A549 (cell line): ENCODE data around the gene KEL.

ENCODE experiments used
- CHD2 ChIP-seq: fragments of 150-350 bp; IDR thresholded peaks from 2 replicates; pipeline ENCODE4 v1.6.1; 2014; ENCODE audit warnings: low read length; ENCODE audit not compliant: partially characterized antibody
- ZFP36 ChIP-seq: fragments of 450-650 bp; IDR thresholded peaks from 2 replicates; pipeline ENCODE4 v1.6.1; 2014; ENCODE audit warnings: borderline replicate concordance; ENCODE audit not compliant: partially characterized antibody
- TF ChIP-seq, protein P1 (sequence below): fragments of >200 bp; sonication (Bioruptor Twin); formaldehyde crosslinking; IDR thresholded peaks from 3 replicates; pipeline ENCODE4 v1.5.1; 2016
- TF ChIP-seq, protein P2 (sequence below): IDR thresholded peaks from 2 replicates; pipeline ENCODE4 v1.6.1; 2012

DNA sequence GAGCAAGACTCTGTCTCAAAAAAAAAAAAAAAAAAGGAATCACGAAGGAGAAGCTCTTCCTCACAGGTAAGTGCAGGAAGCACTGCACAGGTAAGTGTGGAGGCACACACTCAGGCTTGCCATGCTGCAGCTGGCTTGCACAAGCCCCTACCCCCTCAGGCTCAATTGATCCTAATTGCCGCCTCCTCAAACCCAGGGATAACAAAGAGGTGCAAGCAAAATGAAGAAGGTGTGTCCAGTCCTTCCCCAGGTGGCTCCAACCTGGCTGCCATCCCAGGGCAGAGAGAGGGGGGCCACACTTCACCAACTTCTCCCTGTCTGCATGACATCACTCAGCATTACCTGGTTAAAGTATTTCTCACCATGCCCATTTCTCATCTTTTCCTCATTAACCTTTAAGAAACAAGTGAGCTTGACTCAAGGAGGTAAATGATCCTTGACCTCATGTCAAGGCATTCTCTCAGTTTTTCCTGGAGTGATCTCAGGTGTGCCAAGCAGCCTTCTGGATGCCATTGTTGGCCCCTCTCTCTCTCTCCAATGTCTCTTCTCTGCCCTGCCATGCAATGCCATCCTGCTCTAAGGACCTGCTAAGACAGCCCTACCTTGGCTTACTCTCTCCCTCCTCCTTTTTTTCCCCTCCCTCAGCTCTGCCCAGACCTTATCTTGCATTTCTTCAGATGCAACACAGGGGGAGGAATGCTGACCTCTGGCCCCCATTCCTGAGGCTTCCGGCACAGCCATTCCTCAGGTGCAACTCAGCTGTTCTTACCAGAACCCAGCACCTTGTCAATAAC, 63.6 kb downstream of the KEL start:
- TF ChIP-seq ZFP36 (no peak), CHD2 (no peak)
- TF ChIP-seq, protein P1, sequence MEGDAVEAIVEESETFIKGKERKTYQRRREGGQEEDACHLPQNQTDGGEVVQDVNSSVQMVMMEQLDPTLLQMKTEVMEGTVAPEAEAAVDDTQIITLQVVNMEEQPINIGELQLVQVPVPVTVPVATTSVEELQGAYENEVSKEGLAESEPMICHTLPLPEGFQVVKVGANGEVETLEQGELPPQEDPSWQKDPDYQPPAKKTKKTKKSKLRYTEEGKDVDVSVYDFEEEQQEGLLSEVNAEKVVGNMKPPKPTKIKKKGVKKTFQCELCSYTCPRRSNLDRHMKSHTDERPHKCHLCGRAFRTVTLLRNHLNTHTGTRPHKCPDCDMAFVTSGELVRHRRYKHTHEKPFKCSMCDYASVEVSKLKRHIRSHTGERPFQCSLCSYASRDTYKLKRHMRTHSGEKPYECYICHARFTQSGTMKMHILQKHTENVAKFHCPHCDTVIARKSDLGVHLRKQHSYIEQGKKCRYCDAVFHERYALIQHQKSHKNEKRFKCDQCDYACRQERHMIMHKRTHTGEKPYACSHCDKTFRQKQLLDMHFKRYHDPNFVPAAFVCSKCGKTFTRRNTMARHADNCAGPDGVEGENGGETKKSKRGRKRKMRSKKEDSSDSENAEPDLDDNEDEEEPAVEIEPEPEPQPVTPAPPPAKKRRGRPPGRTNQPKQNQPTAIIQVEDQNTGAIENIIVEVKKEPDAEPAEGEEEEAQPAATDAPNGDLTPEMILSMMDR, result no peak
- TF ChIP-seq, protein P2, sequence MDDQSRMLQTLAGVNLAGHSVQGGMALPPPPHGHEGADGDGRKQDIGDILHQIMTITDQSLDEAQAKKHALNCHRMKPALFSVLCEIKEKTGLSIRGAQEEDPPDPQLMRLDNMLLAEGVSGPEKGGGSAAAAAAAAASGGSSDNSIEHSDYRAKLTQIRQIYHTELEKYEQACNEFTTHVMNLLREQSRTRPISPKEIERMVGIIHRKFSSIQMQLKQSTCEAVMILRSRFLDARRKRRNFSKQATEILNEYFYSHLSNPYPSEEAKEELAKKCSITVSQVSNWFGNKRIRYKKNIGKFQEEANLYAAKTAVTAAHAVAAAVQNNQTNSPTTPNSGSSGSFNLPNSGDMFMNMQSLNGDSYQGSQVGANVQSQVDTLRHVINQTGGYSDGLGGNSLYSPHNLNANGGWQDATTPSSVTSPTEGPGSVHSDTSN, result no peak
